HG02642 (cell line): Measurements from ENCODE around the gene VPS13C.

Experiments
- ATAC-seq: cut with Tn5 transposase; IDR thresholded peaks from one replicate; pipeline ENCODE4 v1.9.1; 2021; ENCODE audit warnings: mild to moderate bottlenecking; ENCODE audit not compliant: unreplicated experiment, poor library complexity

The VPS13C gene

DNA sequence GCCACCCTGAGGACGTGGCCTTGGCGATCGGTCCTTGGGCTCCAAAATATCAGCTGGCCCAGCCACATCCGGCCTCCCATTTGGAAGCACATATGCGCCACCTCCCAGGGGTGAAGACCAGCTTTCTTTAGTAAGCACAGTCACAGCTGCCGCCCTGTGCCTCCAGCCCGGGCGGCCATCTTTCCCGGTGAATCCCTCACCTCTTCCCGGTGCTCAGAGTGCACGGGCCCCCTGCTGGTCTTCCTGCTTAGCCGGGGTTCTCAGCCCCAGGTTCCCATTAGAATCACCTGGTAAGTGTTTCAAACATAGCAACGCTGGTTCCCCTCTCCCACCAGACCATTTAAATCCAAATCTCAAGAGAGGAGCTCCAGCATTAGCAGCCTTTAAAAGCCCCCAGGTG is 232.2 kb downstream of the VPS13C start:
- ATAC-seq: no peak

DNA sequence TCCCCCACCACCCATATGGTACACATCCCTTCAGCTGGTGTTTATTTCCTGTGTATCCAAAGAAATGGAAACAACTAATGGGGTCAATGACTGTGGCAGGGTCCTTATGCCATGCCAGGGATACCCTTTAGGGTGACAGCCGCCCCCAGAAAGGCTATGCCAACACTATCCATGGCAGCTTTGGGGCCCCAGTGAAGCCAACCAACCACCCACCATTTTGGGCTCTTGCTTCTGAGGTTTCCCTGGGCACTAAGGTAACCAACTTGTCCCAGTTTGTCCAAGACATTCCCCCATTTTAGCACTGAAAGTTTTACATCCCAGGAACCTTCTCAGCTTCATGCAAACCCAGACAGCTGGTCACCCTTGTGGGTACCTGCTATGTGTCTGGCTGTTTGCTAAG is 233.1 kb downstream of the VPS13C start:
- ATAC-seq: no peak

DNA sequence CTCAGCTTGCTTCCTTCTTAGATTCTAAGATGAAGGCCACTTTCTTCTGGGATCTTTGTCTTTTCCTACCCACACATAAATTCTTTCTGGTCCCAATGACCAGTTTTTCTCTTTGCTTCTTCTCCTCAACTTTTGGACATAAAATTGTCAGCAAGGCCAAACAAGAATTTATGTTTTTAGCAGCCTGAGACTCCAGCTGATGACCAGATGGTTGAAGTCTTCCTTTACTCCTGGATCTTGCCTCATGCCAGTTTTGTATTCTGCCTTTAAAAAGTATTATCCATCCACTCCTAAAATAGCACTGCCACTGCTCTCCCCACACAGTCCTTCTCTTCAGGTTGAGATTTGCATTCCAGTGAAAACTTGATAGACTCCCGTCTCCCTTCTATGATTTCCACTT is 236.0 kb downstream of the VPS13C start:
- ATAC-seq: no peak

DNA sequence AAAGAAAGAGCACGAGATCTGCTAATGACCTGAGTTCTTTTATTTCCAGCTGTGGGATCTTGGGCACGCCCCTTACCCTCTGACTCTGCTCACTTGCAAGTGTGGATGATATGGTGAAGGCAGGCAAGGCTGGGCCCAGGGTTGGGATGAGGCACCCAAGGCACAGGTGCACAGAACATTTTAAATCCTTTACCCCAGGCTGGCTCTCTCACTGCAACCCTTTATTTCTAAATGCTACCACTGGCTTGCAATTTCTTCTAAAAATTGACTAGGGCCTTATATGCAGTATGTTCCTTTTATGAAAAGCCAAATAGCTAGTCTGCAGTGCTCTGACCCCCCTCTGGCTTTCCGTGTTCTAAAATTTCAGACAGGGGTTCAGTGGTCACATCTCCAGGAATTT is 237.7 kb downstream of the VPS13C start:
- no peak for ATAC-seq

DNA sequence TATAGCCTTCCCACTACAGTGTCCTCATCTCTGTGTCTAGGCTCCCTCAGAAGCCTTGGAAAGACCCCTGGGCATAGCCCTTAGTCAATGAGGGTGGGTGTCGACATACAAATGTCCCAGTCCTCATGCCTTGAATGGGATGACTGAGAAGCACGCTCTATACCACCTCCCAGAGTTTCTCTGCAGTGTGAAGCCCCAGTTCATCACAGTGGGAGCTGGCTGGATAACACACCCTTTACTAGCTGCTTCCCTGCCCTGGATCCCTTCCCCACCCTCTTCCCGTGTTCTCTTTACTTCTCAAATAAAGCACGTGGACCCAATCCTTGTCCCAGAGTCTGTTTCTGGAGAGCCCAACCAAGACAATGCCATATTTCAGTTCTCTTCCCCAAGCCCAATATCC is 239.3 kb downstream of the VPS13C start:
- no peak for ATAC-seq

DNA sequence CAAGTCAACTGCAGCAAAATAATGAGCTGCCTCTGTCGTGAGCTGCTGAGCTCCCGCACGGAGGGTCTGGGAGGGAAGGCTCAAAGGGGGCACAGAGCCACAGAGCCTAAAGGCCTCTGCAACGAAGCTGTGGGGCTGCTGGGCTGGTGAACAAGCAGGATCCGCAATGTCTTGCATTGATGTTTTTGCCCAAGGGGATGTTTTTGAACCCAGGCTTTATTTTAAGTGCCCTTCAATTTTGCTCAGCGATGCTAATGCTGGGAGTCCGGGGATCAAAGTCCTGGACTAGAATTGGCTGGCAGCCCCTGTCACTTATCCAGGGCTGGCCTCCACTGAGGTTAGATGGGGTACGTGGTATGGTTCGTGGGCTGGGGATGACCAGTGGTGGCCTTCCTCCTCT is 240.0 kb downstream of the VPS13C start:
- ATAC-seq: no peak

DNA sequence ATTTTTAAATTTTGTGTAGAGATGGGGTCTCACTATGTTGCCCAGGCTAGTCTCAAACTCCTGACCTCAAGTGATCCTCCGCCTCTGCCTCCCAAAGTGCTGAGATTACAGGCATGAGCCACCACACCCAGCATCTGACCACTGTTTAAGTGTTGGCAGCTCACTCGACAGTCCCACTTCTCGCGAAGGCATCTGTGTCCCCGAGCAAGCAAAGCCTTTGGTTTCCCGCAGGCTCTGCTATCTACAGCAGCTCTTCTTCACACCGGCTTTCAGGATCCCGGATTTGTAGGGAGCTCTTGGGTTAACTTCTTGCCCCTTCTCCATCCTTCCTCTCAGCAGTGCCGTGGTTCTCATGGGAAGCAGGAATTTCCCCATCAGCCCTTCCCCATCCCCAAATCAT is 240.9 kb downstream of the VPS13C start:
- no peak for ATAC-seq

DNA sequence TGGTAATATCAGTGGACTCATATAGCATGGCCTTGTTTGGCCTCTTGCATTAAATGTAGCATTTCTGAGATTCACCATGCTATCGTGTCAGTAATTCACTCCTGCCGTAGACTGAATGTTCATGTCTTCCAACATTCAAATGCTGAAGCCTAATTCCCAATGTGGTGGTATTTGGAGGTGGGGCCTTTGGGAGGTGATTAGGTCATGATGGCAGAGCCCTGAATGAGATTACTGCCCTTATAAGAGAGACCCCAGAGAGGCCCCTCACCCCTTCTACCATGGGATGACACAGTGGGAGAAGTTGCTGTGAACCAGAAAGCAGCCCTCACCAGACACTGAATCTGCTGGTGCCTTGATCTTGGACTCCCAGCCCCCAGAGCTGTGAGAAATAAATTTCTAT is 241.4 kb downstream of the VPS13C start:
- ATAC-seq: no peak

DNA sequence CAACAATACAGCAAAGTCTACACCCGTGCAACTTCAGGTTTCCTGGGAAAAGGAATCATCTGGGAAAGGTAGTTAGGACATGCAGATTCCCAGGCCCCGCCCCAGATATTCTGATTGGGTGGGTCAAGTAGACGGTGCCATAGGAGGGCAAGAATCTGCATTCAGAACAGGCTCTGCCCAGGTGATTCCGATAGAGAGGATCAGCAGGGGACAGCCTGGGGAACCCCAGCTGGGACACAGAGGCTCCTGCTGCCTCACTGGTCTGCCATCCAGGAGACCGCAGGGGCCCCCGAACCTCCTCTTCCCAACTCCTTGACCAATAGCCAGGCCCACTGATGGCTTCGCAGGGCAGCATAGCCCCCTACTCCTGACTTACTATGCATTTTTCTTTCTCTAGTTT is 243.4 kb downstream of the VPS13C start:
- ATAC-seq: no peak

DNA sequence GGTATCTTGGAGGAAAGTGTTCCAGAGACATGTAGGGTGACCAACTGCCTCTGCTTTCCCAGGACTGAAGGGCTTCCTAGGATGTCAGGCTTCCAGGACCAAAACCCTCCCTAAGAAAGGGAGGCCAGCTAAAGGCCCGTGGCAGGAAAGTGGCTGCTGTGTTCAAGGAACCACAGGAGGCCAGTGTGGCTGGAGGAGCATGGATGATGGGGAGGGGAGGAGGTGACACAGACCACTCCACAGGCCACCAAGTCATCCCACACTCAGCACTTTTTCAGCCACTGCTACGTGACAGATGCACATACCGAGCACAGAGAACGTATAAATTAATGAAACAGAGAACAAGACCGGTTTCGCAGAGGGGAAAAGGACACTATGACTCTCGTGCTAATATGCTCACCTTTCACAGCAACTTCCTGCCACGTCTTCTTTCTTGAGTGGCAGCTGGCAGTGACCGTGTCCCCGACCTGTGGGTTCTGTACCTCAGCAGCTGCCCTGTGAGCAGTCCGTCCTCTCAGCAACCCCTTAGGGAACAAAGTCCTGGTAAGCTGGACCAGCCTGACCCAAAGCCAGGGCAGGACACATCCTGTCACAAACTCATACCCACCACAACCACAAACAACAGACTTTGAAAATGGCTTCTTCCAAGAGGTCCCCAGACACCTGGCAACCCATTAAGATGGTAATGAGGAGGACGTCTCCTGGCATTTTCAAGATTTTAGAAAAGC is 244.7 kb downstream of the VPS13C start:
- ATAC-seq: no peak

DNA sequence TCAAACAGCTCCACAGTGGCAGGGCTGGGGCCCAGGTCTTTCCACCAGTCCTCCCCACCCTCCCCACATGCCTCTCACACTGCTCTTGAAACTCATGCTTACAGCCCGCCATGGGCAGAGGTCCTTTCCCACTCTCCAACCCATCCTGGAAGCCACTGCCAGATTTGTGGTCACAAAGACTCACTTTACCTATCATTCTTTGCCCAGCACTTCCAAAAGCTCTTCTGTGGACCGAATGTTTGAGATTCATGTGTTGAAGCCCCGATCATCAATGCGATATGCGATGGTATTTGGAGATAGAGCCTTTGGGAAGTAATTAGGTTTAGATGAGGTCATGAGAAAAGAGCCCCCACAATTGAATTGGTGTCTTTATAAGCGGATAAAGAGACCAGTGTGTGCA is 247.8 kb downstream of the VPS13C start:
- no peak for ATAC-seq

DNA sequence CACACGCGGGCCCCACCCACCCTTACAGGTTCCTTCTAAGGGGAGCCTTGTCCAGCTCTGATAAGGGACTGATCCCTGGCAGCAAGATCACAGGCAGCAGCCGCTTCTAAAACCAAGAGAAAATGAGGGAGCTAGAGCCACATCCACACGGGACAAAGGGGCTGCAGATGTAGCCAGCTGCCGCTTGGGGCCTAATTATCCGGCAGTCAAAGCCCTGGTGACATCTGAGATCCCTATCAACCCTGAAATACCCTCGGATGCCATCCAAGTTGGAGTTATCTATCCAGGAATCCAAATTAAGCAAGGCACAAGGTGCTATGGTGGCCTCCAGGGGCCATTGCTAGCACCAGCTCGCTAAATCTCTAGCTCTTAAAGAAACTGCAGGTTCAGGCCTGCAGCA is 248.3 kb downstream of the VPS13C start:
- no peak for ATAC-seq

DNA sequence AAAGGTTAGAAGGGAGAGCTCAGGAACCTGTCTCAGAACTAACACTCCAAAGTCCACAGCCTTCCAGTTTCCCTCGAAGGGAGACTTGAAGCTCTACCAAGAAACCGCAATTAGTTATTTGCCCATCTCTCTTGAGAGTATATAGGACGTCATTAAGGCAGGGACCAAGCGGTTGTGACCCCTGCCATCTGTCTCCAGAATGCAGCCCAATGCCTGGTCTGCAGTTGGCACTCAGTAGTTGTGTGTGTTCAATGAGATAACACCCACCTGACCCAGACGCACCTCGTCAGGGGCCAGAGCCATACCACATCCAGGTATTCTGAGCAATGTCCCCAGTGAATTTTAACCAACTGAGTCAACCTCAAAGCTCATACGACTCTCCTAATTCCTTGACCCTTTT is 251.0 kb downstream of the VPS13C start:
- no peak for ATAC-seq

DNA sequence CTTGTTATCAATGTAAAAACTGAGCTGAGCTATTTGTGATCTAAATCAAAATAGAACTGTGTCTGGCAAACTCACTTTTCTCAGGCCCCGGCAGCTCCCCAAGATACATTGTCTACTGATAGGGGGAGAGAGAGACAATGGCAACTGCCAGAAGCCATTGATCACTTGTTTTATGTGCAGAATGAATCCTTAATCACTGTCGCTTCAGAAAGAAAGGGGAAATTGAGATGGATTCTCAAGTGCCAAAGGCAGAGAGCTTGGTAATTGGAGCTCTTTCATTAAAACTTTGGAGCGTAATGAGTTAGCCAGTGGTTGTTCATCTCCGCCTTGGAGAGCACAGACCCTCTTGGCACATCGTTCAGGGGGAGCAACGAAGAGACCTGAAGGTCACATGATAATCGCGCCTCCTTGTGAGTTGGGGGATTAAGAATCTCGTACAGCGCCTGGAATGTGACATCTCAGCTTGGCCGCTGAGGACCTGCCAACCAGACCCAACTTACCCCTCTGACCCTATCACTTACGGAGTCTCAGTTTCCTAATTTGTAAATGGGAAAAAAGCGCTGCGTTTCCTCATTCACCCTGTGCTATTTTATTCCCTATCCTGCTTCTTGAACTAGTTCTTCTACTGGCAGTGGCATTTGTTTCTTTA is 252.8 kb downstream of the VPS13C start:
- ATAC-seq: no peak
